Gastroesophageal sphincter (tissue), 4 donors: ENCODE measurements around the gene MGST2. TPM values are rescaled to one million over a fixed set of nuclear protein-coding genes. Genes with fewer than 3 reads are reported as not detected.

Experiments
- ATAC-seq: fragments of 150-250 bp; one replicate; pipeline ENCODE4 v1.9.1; 2016; ENCODE audit warnings: mild to moderate bottlenecking, moderate library complexity
- H3K27ac ChIP-seq, 4 donors: fragments of 200-600 bp; sonication (generic) in 3 of 4; 1 replicate in 3 of 4; 2 replicates in 1 of 4; pipeline ENCODE4 v1.5.1; 2016 to 2019
- H3K27me3 ChIP-seq: fragments of 200-600 bp; sonication (generic); one replicate; pipeline ENCODE4 v1.5.1; 2019
- H3K36me3 ChIP-seq, 2 donors: fragments of 200-600 bp; sonication (generic); one replicate each; pipeline ENCODE4 v1.5.1; 2019; ENCODE audit warnings: control low read depth in 1 of 2
- H3K4me1 ChIP-seq, 3 donors: fragments of 200-600 bp; sonication (generic); 1 replicate in 2 of 3; 2 replicates in 1 of 3; pipeline ENCODE4 v1.5.1; 2016 to 2019; ENCODE audit warnings: control low read depth in 2 of 3
- H3K4me3 ChIP-seq, 2 donors: fragments of 200-600 bp; sonication (generic); one replicate each; pipeline ENCODE4 v1.5.1; 2019; ENCODE audit warnings: mild to moderate bottlenecking in 1 of 2, moderate library complexity in 1 of 2
- H3K9me3 ChIP-seq, 3 donors: fragments of 200-600 bp; sonication (generic); one replicate each; pipeline ENCODE4 v1.5.1; 2017 to 2019; ENCODE audit warnings: control low read depth in 2 of 3
- EP300 ChIP-seq: sonication (generic); formaldehyde crosslinking; IDR thresholded peaks from one replicate; pipeline ENCODE4 v1.6.1; 2017; ENCODE audit warnings: antibody characterized with exemption, mild to moderate bottlenecking
- POLR2A ChIP-seq, 2 donors: fragments of 450-650 bp; IDR thresholded peaks; one replicate each; pipeline ENCODE4 v1.6.1; 2017; ENCODE audit warnings: antibody characterized with exemption in 2 of 2, mild to moderate bottlenecking in 2 of 2, moderate library complexity in 1 of 2
- POLR2AphosphoS5 ChIP-seq: sonication (generic); formaldehyde crosslinking; IDR thresholded peaks from one replicate; pipeline ENCODE4 v1.6.1; 2017; ENCODE audit warnings: antibody characterized with exemption
- WGBS, 2 donors: methylation state at CpG; one replicate each; pipeline ENCODE4 v1.1.5; 2018; ENCODE audit warnings: low coverage in 1 of 2; 5-methylcytosine and 5-hydroxymethylcytosine counted together
- total RNA-seq, 4 donors: library from RNA; depleted of rRNA; stranded (reverse); fragments of >200 nt; gene quantifications; one replicate each; pipeline ENCODE4 v1.1.0, GENCODE V29; 2016
- TF ChIP-seq, protein P1 (sequence below), 4 experiments: fragments of 200-600 bp in 2 of 4; fragments of 450-650 bp in 2 of 4; sonication (generic) in 1 of 4; IDR thresholded peaks; one replicate each; pipeline ENCODE4 v1.5.1; 2017 to 2019; ENCODE audit warnings: antibody characterized with exemption in 4 of 4, mild to moderate bottlenecking in 2 of 4, moderate library complexity in 2 of 4

Gene MGST2
- total RNA-seq, 4 donors from 2014 or later = 26.5 to 53.9 (median 38.5) TPM

DNA sequence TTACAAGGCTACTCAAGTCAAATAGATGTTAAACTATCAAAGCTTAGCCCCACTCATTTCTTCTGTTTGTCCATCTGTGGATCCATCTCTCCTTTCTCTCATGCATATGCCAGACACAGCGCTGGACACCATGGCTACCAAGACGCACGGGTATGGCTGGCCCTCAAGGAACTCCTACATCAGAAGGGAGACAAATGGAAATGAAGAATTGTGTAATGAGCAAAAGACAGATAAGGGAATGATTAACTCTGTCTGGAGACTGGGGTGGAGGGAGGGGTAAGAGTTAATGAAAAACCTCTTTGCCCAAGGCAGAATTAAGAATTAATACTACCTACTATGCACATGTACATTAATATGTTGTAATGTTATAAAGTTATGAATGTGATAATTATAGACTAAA is 88.1 kb downstream of the MGST2 start:
- WGBS, 2 donors = no CpG with 5 or more reads among the region's 3 CpGs
- H3K9me3 ChIP-seq = no peaks in the 10 kb centered on the region
- ATAC-seq = no peak
- H3K4me3 ChIP-seq = no peak overlapping the region
- no peak overlapping the region for H3K27ac ChIP-seq
- H3K4me1 ChIP-seq = no peaks in the 10 kb centered on the region
- H3K36me3 ChIP-seq = no peaks in the 10 kb centered on the region
- TF ChIP-seq POLR2A (IDR thresholded peaks at IDR 0.05) = no peak
- TF ChIP-seq, protein P1, sequence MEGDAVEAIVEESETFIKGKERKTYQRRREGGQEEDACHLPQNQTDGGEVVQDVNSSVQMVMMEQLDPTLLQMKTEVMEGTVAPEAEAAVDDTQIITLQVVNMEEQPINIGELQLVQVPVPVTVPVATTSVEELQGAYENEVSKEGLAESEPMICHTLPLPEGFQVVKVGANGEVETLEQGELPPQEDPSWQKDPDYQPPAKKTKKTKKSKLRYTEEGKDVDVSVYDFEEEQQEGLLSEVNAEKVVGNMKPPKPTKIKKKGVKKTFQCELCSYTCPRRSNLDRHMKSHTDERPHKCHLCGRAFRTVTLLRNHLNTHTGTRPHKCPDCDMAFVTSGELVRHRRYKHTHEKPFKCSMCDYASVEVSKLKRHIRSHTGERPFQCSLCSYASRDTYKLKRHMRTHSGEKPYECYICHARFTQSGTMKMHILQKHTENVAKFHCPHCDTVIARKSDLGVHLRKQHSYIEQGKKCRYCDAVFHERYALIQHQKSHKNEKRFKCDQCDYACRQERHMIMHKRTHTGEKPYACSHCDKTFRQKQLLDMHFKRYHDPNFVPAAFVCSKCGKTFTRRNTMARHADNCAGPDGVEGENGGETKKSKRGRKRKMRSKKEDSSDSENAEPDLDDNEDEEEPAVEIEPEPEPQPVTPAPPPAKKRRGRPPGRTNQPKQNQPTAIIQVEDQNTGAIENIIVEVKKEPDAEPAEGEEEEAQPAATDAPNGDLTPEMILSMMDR (IDR thresholded peaks at IDR 0.05) = no peak
- no peak for TF ChIP-seq POLR2AphosphoS5
- TF ChIP-seq EP300 = no peak
- H3K27me3 ChIP-seq = no peaks in the 10 kb centered on the region

Other genes starting within 250 kb of the MGST2 start
- 10 to 100 TPM; 13.5 to 16.9 (median 14.2) TPM for gene RAB33B, start 211.7 kb upstream of the MGST2 start, total RNA-seq
- gene SETD7, start 109.6 kb upstream of the MGST2 start, total RNA-seq = 10 to 100 TPM; 72.7 to 92.2 (median 88.3) TPM